NCI-H2196 (cell line): Measurements from ENCODE around the gene DHX16.

Experiments
- DNase-seq: peaks from one replicate; lab custom pipeline; 2025; ENCODE audit not compliant: unreplicated experiment; lab: John Stamatoyannopoulos, UW

Gene DHX16

DNA sequence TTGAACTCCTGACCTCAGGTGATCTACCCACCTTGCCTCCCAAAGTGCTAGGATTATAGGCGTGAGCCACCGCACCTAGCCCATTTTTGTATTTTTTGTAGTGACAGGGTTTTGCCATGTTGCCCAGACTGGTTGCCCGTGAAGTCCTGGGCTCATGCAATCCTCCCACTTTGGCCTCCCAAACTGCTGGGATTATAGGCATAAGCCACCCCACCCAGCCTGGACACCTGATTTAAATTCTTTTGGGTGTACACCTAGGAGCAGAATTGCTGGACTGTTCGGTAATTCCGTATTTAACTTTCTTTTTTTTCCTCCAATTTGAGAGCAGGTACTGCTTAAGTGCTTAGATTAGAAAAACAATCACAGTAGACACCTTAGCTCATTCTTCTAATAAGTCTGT is 23.6 kb upstream of the DHX16 start:
- DNase-seq = no peak

DNA sequence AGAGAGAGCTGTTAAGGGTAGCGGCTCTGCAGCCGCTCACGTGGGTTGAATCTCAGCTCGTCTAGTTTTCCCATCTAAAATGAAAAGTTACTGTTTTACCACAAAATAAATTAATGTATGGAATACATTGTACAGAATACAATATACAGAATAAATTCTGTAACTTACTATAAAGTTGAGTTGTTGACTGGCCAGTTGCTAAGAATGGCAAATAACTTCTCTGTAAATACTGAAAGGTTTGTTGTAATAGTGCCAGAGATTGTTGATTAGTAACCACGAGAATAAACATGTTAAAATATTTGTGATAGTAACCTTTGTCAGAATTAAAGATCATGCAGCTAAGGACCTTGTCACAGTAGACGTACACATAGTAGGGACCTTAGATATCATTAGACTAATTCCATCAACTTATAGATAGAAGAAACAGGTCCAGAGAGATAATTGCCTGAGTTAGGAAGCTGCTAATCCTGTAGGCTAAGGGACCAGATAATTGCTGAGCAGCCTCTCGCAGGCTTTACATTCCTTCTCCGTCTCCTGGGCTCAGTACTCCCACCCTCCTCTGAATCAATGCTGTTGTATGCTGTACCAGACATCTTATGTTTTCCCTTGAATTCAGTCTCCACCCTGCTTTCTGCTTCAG is 18.5 kb upstream of the DHX16 start:
- no peak for DNase-seq

DNA sequence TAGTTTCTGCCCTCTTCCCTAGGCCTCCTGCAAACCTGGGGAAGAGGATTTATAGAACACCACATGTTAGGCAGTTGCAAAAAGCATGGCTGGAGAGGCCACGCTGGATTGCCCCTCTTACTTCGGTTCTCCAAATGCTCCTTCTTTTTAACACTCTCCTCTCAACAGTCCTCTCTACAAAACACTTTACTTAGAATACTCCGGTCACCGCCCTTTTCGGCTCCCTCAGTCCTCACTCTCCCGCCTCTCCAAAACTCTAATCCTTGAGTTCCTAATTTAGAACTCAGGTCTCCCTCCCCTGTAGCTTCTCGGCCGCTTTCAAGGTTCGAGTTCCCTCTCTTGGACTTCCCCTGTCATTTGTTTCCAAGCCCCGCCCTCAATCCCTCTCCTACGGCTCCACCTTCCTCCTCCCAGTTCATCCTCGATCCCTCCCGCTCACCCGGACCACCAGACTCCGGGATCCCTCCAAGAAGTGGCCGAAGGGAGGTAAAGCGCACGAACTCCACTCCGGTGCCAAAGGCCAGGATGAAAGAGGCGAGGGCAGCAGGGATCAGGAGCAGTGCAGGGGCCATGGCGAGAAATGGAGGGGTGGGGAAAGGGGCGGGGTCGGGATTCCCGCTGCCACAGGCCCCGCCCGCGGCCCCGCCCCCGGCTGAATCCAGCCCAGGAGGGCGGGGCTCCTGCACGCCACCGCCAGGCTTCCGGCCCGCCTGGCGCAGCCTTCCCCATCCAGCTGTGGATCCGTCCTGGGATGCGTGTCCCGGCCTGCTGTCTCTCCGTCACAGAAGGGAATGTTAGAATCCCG is 17.8 kb upstream of the DHX16 start, which contains the start of gene NRM:
NRM (minus strand) TSS at position 582 of the 805 bp plus-strand sequence; CDS start at position 572, 10 bp downstream.
- peak; percentile 84 for DNase-seq

DNA sequence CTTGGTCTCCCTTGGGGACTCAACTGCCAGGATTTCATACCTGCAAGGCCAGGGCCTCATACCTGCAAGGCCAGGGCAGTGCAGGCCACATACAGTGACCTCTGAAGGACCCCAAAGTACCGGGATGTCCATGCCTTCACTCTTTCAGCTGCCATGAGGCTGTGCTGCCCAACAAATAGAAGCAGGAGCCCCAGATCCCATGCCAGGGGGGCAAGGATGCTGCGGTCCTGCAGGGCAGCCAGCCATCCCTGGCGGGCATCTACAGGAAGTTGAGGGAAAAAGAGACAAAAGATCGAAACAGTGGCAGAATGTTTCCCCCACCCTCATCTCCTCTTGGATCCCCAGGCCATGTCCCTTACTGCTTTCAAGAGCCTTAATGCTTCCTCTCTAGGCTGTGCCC is 17.2 kb upstream of the DHX16 start:
- no peak for DNase-seq

DNA sequence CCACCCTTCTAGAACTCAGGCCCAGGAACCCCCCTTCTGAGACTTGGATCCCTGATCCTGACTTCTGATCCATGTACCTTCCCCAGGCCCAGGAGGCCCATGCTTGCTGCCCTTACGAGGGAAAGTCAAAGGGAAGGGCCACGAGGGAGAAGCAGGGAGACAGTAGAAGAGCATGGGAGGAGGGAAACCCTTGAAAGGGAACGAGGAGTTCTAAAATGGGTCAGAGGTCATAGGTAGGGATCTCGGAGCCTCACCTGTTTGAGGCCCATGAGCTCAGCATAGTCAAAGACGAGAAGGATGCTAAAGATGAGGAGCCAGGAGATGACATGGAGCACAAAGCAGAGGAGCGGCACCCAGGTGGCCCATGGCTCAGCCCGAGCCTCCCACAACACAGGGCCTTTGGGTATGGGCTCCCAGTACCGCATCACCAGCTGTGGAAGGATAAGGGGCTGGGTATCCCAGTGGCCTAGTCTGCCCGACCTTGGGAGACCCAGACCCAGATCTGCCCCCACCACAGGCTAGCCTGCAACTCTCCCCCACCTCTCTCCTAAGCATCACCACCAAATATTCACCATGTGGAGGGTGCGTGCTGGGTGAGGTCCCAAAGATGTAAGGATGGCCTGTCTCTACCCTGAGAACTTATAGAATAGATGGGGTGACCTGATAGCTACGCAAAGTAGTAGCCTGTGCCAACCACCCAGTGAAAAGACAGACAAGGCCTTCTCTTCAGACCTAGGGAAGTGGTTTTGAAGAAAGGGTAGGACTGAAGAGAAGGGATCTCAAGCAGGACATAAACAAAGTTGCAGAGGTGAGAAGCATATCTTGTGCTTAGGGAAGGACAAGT is 16.4 kb upstream of the DHX16 start:
- DNase-seq = no peak

DNA sequence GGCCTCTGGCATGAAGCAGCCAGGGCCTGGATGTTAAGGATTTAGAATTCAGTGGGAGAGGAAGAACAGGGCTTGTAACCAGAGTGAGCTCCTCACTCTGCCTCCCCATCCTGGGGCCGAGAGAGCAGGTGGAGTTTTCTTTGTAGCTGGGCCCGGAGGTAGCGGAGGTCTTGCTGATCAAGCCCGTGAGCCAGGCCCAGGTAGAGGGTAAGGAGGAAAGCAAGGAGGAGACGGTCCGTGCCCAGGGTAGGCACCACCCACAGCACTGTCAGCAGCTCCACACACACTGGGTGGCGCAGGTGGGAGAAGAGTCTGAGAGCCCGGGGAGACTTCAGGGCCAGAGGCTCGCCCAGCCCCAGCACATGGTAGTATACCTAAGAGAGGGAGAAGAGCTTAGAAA is 15.8 kb upstream of the DHX16 start:
- DNase-seq = no peak

DNA sequence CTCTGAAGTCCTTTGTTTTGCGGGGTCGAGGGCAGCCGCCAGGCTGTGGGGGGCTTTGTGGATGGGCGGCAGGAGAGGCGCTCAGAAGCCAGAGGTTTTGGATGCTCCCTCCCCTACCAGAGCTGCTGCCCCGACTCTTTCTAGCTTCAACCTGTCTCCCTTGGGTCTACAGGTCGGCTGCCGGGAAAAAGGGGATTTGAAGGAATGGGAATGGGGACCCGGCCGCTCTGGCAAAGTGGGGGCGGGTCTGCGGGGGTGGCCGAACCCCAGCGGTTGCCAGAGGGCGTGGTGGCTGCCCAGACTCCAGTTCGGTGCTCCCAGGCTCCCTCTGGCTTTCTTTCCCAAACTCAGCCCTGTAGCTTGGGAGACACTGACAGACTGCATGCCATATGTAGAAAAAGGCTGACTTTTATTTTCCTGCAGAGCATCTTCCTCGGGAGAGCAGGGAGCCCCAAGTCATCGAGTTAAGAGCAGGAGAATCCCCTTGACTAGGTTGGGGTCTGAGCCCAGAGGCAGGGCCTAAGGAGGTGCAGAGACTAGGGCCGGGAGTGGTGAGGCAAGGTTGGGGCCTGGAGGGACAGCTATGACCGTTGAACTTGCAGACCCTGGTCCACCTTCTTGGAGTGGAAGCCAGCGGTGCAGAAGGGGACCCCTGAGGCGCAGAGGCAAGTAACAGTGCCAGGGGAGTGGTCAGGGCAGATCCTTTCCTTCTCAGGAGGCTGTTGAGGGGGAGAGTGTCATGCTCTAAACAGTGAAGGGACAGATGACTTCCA is 15.0 kb upstream of the DHX16 start:
- DNase-seq = no peak

DNA sequence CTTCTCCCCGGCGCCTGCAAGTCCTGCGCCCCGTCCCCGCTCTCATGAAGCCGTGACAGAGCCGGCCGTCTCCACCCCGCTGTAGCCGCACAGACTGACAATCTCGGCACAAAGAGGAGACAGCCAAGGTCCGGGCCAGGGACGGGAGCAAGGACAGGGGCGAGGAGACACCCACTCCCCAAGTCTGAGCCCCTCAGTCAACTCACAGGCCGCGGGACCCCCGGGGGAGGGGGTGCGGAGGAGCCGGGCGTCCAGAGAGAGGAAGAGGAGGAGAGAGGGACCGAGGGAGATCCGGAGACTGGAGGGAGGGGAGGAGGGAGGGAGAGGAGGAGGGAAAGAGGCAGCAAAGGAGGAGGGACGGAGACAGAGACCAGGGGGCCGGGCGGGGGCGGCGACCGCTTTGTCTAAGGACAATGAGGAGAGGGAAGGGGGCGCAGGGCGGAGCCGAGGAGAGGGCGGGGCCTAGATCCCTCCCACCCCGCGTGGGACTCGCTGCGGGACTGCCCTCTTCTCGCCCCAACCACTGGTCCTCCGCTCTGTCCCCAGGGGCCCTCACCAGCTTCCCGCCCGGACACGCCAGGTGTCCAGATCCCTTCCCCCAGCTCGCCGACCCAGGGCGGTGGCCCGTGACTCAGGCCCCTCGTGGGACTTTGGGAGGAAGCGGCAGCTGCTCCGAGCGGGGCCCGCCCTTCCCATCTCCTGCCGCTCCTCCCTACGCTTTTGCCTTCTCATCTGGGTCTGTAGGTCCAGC is 14.3 kb upstream of the DHX16 start:
- DNase-seq = peak; percentile 59

DNA sequence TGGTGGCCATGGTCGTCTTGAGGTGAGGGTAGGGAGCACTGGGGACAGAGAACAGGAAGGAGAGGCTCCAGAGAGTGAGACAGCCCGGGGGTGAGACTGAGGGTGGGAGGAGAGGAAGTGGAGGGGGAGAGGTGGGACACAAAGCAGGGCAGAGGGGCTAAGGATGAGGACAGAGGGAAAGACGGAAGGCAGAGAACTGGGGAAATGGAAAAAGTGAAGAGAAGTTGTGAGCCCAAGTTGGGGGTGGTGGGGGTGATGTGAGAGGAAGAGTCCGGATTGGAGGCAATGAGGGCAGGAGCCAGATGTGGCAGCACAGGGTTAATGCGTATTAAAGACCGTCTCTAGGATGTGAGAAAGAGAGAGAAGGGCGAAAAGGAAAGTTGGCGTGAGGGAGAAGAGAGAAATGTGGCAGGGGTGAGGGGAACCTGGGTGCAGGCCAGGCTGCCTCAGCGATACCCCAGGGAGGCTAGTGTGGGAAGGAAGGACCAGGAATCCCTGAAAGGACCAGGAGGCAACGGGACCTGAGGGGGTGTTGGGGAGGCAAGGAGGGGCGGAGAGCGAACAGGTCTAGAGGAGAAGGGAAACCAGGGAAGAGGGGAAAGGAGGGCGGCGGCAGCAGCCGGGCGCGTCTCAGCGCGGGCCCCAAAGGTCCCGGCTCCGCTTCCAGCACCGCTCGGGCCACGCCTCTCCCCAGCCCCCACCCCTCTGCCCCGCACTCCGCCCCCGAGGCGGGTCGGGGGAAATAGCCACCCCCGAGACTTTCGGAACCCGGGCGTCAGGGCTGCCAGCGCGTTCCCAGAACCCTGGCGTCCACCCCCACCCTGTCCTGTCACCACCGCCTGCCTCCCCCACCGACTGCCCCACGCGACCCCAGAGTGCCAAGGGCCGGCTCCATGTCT is 13.5 kb upstream of the DHX16 start, which contains the start of gene PPP1R18:
PPP1R18 (minus strand) TSS at position 637 of the 899 bp plus-strand sequence; CDS start at position 10, 627 bp downstream.
- peak; percentile 31 for DNase-seq

DNA sequence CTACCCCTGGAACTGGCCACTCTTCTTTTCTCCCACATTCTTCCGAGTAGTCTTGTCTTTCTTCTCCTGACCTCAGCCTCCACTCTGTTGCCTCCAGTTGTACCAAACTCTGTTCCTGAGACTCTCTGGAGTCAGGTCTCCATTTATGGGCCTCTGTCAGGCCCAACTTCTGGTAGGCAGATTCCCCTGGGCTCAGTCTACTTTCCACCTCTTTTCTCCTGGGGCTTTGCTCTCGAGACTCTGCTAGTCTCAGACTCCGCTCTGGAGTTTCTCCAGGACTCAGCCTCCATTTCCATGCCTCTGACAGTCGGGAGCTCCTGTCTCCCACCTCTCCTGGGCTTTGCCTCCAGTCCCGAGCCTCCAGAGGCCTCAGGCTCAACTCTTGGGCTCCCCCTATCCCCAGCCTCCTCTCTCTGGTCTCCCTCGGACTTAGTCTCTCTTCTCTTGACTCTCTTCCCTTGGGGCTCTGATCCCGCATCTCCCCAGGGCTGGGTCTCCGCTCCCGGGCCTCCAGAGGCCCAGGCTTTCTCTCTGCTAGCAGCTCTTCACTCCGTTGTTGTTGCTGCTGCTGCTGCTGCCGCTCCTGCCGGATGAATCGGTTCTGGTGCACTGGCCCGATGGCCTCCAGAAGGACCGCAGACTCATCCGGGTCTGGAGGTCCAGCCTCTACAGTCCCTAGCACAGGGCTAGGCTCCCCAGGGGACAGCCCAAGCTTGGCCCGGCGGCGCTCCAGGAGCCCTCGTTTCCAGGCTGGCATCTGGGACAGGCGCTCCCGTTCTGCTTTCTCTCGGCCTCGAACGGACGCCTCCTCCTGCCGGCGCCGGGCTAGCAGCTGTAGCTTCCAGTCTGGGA is 12.6 kb upstream of the DHX16 start:
- DNase-seq = no peak

DNA sequence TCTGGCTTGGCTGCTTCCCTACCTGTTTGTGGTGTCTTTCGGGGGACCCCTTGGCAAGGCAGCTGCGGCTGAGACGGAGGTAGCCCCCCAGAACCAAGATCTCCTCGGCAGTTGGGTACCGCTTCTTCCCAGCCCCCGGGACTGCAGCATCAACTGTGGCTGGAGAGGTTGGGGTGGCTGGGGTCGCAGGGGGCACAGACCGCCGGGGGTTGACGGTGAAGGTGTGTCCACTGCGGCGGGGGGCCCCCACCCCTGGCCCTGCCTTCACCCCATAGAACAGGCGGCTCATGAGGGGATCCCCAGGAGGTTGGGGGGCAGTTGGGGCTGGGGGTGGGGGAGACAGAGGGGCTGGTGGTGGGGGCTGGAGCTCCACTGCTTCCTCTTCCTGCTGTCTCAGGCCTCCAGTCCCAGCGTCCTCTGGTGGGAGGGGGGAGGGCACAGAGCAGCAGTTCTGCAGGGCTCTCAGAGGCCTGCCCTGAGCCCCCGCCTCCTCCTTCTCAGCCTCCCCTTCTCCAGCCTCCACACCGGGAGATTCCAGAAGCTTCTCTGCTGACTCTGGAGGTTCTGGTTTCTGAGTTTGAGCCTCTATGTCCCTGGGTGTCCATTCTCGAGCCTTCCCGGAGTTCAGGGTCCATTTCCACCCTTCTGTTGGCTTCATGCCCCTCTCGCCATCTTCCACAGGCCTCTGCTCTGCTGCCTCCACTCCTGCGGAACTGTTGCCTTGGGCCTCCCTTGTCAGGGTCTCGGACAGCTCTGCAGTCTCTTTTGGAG is 11.8 kb upstream of the DHX16 start:
- no peak for DNase-seq

DNA sequence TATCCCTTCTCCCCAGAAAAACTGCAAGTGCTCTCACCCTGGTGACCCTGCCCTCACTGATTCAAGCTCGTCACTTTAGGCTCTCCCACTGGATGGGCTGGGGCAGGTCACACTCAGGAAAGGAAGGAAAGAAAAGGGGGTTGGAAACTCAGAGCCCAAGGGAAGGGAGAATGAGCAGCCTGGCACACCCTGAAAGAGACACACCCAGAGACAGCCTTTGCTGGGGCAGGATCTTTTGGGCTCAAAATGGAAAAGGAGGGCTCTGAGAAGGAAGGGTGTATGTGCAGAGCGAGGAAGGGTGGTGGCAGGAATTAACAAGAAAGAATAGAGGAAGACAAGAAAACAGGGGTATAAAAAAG is 11.2 kb upstream of the DHX16 start:
- no peak for DNase-seq

DNA sequence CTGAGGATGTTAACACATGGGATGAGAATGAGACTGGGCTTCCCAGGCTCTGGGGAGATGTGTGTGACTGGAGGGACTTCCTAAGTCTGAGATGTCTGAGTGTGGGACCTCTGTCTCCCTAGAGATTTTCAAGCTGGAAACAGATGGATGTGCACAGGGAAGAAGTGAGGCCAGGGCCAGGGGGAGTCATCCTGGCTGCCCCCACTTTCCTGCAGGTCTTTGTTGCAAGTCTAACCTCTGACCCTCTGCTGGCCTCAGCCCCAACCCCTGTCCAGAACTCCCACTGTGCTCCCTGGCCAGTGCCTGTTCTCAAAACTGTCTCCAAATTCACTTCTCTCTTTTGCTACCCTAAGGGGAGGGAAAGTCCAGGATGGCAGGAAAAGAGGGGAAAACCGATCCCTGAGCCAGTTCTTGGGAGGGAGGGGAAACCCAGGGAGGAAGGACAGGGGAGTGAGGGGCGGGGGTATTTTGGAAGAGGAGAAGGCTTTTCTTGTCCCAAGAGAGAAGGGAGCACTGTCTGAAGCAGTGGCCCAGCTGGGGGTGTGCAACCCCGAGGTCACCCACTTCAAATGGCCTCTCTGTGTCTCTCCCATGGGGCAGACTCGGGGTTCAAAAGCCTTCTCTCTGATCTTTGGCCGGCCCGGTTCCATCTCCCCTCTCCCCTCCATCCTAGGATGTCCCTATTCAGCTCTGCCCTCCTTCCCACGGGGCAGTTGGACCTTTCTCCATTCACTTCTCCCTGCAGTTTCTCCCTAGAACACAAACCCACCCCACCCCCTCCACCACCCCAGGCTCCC is 10.6 kb upstream of the DHX16 start:
- no peak for DNase-seq

DNA sequence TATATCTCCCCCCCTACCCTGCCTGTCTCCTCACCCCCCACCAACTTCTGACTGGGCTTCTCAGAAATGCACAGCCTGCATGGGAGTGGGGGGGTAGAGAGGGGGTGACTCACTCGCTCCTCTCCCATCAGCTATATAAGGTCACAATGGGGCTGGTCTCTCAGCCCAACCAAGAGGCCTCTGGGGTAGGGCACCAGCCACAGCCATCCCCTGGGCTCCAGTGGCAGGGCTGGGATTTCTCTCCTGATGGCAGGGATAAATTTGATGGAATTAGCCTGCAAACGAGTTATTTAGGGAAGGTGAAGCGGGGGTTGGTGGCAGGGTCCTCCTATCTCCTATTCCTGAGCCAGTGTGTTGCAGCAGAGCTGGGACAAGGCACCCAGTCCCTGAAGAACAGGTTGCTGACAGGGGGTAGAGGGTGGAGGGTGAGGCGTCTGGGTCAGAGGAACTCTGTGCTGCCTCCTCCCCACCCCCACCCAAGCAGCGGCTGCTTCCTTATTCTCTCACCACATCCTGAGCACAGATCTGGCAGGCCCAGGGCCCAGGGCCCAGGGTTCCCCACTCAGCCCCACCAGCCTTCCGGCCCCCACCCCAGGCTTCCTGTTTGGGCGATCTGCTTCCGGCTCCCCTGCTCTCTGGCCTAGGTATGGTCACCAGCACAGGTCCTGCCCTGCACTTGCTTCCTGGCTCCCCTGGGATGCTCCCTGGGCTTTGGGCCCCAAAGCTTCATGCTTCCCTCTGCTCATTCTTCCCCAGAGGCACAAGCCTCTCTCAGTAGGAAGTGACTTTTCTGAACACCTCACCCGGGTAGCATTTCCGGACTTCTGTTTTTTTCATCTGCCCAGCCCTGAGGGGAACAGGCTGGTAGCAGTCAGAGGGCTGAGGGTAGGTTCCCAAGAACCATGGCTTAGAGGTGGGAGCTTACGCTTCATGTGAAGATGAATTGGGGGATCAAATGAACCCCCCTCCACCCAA is 9.6 kb upstream of the DHX16 start:
- no peak for DNase-seq

DNA sequence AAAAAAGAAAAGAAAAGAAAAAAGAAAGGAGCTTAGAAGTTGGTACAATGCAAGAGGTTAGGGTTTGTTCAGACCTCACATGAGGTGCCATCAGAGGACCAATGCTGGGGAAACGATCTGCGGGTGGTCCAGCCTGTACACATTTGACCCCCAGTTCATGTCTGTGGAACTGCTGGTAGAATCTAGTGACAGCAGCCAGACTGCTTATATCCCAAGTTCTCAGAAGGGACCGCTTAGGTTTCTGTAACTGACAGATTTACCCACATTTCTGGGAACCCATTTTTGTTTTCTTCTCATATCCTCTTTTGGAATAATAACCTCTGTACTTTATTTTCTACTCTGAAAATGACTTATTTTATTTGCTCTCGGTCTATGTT is 8.9 kb upstream of the DHX16 start:
- DNase-seq = no peak
